Measurements from ENCODE around the gene RNF26.

Gene RNF26

DNA sequence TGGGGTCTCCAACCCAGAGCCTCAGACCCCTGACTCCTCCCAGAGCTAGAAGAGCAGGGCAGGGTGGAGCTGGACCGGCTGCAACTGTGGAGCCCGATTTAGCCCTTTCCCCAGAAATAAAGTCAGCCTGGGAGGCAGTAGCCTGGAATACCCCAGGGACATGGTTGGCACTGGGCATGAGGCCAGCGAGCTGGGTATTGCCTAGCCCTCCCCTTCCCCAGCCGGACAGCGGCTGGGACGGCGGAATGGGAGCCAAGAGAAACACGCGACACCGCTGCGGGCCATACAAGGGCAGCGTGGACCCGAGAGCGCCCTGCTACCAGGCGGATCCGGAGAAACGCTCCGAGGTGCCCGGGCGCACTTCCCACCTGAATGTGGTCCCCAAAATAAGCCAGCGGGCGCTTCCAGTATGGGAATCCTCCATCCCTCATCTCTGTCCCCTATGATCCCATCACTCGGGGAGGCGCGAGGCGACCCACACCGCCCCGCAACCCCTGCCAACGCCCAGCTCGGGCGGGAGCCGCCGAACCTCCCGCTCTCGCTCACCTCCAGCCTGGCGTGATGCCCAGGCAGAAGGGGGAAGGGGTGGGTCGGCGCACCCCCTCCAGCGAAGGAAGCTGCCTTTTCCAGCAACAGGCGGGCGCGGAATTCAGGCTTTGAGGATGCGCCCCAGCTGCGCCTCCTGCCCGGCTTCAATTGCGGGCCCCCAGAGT lies 18.2 kb upstream of the RNF26 start:
- DNase-seq: peak; percentile 41

DNA sequence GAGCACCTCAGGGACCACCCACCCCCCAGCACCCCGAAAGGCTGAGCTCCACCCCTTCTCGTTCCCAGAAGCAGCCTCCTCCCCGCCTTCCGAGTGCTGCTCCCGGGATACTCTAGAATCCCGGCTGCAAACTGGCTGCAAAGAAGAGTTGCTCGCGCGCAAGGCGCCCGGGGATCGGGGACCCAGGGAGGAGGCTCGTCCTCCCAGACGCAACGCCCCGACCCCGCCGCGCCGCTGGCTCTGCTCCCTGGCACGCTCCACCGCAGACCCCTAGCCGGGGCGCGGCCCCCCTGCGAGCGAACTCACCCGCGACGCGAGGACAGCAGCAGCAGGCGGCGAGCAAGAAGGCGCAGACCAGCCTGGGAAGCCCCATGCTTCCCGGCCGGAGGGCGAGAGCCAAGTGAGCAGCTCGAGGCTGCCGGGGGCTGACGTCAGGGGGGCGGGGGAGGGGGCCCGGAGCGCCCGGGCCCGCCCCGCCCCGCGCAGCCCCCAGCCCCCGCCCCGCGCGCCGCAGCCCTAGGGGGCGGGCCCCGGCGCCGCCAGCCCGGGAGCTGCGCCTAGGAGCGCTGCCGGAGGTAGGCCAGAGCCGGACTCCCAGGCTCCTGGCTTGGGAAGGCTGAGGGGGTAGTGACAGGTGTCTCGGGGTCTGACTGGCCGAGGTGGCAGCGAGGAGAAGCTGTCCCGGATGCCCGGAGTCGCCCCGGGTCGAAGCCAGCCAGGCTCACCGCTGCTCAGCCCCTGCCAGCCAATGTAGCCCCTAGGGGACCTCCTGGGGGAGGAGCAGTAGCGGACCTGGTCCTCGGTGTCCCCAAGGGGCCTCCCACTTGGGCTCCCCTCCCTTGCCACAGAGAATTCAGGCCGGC lies 17.4 kb upstream of the RNF26 start, which contains the start of gene MCAM:
MCAM (minus strand) TSS at position 402 of the 863 bp plus-strand sequence; CDS start at position 373, 29 bp downstream.
- DNase-seq: no peak

DNA sequence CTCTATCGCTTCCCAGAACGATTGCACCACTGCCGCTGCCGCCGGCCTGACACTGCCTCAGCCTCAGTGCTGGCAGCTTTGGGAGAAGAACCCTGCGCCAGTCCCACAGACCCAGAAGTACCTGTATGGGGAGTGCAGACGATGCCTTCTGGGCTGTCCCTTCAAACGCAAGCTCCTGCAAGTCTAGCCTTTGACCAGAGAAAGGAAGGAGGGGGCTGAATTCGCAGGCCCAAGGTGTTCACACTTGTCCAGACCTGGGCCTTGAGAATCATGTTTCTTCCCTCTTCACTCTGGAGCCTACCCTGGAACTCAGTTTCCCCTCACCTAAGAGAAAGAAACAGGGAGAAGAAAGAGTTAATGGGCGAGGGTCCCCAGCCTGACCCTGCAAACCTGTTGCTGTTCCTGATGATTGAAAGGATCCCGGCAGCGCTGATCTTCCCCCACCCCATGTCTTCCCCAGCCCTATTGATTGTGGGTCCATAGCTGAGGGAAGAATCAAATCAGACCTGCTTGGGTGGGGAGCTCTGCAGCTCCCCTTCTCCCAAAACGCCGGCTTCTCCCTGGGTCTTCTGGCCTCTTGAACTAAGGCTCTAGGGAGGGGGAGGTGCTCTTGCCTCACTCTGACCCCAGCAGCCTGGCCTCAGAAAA lies 16.6 kb upstream of the RNF26 start:
- DNase-seq: no peak

DNA sequence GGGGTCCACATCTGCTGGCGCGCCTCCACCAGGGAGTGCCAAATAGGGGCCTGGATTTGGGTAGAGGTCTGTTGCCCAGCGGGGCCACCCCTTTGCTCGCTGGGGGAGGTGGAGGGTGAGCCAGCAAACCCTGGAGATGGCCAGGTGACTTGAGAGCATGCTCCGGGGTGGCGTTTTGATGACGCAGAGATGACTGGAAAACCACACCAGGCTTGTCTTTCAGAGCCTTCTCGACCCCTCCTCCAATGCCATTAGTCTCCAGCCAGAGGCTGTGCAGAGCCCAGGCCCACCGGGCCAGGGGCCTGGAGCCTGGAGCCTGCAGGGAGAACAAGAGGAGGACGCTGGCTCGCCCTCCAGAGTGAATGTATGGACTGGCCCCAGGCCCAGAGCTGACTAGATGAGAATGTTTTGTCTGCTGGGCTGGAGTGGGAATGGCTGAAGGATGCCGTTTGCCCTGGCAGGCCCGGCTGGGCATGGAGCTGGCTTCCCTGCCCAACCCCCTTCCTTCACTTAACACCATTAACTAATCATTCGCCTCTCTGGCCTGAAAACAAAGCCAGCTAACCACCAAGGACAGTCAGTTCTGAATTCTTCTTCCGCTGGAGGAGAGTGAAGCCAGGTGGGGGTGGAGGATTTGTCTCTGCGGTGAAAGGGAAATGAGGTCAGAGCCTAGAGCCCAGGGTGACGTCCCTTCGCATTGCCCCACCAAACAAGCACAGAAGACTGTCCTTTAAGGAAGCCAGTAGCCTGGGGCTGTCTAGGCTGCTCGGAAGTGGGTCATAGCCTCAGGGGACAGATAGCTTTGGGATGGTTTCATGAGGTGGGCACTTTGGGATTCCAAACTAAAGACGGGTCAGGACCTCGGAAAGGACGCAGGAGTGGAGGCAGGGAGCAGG lies 15.8 kb upstream of the RNF26 start:
- no peak for DNase-seq

DNA sequence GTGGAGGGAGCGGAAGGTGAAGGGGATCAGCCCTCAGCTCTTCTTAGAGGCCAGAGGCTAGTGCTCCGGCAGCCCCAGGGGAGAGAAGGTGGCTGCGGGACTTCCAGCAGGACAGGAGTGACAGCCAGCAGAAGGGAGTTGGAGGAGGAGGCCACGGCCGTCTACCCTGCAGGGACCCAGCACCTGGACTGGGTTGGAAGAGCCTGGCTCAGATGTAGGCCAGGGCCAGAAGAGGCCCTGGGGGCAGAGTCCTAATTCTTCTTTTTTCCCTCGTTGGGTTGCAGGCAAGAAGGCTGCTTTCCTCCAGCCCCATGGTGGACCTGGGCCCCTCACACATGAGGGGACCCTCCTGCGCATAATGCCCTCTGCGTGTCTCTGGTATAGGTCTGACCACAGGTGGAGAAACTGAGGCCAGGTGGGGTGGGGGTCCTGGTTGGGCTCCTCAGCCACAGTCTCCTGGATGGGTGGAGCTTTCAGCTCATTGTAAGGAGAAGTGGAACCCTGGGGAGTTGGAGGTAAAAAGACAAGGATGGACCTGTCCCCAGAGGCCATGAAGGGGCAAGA lies 15.1 kb upstream of the RNF26 start:
- DNase-seq: no peak

DNA sequence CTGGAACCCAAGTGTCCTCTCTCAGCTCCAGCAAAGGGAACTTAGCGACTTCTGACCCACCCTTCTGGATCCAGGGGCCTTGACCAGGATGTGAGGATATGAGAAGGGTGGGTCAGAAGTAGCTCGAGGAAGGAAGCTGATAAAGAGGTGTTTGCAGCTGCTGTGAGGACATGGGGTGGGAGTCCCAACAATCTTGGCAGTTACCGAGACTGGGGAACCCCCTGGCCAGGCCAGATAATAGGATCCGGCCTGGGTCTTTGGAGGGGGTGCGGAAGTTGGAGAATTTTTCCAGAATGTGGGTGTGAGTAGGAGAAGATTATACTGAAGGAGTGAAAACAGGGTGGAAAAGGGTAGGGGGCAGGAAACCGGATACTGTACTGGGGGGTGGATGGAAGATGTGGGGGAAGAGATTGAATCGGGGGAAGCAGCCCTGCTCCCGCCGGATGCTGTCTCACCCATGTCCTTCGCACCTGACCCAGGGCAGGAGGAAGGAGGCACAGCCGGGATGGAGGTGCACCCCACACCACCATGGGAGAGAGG lies 14.6 kb upstream of the RNF26 start:
- no peak for DNase-seq

DNA sequence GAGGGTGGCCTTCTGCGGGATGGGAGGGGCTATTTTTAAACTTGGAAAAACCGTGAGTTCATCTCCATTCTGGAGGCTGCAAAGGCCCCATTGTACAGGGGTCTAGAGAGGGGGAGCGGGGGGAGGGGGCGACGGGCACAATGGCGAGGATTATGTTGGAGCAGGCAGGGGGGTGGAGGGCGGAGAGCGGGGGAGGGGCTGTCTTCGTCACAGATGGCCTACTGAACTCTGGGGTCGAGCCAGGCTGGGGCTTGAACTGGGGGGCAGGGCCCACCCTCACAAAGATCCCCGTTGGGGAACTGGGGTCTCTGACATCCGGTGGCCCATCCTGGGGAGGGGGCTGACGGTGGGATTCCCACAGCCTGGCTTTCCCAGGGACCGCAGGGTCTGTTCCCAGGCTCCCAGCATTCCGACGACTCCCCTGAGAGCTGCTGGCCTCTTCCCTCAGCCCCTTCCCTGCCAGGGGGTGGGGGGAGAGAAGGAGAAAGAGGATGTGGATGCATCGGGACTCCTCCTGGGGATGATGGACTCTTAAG lies 14.0 kb upstream of the RNF26 start:
- no peak for DNase-seq

DNA sequence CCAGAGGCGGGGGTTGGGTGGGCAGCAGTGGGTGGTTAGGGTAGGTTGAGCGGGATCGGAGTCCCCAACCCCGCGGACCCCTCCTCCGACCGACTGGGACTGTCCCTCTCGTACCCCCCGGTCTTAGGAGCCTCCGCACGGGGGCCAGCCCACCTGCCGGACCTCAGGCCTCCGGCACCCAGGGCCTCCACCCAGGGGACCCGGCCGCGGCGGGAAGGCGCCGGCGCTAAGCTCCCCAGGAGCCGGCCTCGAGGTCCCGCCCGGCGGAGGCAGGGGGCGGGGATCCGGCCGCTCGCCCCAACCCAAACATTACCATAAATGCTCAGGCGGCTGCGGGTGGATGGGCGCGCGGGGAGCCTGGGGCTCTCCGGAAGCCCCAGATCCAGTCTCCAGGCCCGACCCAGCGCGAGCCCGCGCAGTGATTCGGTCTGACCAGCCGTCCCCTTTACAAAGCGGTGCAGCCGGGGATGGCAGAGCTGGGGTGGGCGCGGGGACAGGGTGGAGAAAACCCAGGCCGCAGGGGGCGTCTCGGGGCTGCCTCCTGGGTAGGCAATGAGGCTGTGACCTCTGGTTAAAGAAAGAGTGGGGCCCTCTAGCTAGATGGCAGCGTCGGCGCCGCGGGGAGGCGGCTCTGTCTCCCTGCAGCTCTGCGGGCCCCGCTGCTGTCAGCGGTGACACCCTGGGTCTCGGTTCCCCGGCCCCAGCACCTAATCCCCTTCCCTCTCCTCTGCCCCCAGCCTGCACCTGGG lies 13.4 kb upstream of the RNF26 start:
- no peak for DNase-seq

DNA sequence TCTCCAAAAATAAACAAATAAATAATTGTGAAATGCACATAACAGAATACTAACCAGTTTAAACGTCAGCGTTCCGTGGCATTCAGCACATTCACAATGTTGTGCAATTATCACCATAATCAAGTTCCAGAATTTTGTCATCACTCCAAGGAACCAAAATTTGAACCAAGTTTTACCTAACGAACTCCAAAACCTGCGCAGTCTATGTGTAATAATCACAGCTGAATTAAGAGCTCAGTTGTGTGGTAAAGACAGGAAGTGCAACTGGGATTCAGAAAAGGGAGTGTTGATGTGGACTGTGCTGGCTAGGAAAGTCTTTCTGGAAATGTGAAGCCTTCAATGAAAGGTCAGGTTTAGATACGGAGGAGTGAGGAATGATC lies 12.0 kb upstream of the RNF26 start:
- DNase-seq: no peak

DNA sequence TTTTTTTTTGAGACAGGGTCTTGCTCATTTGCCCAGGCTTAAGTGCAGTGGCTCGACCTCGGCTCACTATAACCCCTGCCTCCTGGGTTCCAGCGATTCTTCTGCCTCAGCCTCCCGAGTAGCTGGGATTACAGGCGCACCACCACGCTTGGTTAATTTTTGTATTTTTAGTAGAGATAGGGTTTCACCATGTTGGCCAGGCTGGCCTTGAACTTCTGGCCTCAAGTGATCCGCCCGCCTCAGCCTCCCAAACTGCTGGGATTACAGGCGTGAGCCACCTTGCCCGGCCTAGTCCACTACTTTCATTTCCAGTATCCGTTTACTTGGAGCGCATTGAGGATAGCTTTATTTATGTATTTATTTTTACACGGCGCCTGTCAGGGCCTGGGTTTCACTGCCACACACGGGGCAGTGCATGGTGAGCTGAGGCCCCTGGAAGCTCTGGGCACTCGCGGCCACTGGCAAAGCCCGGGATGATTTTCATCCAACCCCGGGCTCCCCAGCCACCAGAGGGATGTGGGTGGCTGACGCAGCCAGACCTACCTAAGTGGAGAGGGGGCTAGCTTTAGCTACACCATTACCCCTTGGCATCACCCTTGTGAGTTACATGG lies 11.3 kb upstream of the RNF26 start:
- DNase-seq: no peak

DNA sequence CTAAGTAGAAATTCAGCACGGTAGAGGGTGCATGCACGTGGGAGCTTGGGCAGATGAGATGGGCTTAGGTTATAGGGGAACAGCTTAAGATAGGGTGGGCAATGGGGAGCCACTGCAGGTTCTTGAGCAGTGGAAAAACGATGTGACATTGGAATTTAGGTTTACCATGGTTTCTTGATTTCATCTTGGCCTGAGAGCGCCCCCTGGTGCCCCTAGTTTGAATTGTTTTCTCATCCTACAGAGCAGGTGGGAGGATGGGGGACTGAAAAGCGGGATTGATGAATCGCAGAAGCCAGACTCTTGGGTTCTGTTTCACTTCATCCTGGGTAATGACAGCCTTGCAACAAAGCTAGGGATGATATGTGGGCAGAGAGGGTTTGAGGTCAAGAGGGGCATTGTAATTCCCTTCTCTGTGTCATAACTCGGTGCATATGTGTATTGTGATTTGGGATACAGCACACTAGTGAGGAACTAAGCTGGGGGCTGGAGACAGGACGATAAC lies 10.7 kb upstream of the RNF26 start:
- DNase-seq: peak; percentile 31

DNA sequence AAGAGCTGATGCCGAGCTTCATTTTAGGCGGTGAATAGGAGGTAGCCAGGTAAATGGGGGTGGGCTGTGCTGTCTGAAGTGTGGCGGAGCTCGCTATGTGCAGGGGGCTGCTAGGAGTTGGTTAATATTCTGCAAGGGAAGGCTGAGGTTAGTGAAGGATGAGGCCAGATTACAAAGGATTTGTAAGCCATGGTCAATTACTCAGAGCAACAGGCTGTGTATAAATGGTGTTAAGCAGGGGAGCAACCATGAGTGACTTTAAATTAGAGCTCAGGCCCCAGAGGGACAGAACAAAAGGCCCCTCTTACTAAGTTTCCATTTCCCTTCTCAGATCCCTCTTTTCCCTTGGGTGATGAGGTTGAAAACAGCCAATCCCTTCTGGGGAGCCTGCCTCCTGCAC lies 10.1 kb upstream of the RNF26 start:
- no peak for DNase-seq

DNA sequence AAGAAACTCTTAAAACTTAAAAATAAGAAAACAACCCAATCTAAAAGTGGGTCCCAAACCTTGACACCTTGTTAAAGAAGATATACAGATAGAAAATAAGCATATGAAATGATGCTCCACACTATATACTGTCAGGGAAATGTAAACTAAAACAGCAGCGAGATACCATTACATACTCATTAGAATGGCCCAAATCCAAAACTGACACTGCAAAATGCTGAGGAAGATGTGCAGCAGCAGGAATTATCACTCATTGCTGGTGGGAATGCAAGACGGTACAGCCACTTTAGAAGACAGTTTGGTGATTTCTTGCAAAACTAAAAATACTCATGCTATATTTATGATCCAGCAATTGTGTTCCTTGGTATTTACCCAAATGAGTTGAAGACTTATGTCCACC lies 5.0 kb upstream of the RNF26 start:
- no peak for DNase-seq

DNA sequence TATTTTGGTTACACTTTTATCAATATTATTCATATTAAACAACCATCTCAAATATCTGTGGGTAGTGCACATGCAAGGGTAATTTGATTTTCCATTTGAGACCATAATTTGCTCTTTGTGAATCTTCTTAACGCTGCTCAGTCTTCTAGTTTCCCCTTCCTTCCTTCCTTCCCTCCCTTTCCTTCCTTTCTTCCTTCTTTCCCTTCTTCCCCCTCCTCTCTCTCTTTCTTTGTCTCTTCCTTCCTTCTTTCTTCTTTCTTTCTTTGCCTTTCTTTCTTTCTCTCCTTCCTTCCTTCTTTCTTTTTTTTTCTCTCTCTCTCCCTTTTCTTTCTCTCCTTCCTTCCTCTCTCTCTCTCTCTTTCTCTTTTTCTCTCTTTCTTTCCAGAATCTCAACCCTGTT lies 4.1 kb upstream of the RNF26 start:
- no peak for DNase-seq

DNA sequence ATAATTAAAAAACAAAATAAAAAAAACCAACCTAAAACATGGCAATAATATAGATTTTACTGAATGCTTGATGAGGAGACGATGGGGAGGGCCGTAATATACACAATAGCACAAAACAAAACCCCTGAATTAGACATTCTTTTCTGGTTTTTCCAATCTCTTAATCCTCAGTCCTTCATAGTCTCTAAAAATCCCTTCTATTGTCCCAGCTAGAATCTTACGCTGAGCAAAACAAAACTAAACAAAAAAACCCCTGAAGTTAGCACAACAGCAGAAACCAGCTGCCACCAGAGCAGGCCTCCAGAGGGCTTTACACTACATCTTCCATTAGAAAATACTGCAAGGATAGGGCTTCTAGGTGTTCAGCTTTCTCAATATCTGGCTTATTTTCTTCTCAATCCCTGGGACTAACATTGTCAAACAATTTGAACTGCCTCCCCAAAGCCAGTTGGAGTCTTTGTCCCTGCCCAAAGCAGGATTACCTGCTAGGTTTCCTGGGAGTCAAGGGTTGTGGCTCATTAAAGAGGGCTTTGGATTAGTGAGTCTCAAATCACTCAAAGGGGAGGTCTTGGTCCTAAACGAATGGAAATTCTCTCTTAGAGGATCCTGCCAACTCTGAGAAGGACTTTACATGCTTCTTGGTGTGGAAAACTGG lies 2.1 kb upstream of the RNF26 start:
- no peak for DNase-seq

DNA sequence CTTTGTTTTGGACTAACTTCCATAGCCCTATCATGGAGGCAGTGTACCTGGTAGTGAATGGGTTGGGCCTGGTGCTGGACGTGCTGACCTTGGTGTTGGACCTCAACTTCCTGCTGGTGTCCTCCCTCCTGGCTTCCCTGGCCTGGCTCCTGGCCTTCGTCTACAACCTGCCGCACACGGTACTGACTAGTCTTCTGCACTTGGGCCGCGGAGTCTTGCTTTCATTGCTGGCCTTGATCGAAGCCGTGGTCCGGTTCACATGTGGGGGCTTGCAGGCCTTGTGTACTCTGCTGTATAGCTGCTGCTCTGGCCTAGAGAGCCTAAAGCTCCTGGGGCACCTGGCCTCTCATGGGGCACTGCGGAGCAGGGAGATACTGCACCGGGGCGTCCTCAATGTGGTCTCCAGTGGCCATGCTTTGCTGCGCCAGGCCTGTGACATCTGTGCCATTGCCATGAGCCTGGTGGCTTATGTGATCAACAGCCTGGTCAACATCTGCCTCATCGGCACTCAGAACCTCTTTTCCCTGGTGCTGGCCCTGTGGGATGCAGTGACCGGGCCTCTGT lies 846 bp downstream of the RNF26 start:
- no peak for DNase-seq

DNA sequence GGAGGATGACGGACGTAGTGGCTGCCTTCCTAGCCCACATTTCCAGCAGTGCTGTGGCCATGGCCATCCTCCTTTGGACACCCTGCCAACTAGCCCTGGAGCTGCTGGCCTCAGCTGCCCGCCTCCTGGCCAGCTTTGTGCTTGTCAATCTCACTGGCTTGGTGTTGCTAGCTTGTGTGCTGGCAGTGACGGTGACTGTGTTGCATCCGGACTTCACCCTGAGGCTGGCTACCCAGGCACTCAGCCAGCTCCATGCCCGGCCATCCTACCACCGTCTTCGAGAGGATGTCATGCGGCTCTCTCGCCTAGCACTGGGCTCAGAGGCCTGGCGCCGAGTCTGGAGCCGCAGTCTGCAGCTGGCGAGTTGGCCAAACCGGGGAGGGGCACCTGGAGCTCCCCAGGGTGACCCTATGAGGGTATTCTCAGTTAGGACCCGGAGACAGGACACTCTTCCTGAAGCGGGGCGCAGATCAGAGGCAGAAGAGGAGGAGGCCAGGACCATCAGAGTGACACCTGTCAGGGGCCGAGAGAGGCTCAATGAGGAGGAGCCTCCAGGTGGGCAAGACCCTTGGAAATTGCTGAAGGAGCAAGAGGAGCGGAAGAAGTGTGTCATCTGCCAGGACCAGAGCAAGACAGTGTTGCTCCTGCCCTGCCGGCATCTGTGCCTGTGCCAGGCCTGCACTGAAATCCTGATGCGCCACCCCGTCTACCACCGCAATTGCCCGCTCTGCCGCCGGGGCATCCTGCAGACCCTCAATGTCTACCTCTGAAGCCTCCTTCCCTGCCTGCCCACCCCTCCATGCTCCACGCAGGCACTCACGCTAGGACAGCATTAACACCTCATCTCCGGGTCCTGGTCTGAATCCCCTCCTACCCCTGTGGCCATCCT lies 1.6 kb downstream of the RNF26 start:
- no peak for DNase-seq

DNA sequence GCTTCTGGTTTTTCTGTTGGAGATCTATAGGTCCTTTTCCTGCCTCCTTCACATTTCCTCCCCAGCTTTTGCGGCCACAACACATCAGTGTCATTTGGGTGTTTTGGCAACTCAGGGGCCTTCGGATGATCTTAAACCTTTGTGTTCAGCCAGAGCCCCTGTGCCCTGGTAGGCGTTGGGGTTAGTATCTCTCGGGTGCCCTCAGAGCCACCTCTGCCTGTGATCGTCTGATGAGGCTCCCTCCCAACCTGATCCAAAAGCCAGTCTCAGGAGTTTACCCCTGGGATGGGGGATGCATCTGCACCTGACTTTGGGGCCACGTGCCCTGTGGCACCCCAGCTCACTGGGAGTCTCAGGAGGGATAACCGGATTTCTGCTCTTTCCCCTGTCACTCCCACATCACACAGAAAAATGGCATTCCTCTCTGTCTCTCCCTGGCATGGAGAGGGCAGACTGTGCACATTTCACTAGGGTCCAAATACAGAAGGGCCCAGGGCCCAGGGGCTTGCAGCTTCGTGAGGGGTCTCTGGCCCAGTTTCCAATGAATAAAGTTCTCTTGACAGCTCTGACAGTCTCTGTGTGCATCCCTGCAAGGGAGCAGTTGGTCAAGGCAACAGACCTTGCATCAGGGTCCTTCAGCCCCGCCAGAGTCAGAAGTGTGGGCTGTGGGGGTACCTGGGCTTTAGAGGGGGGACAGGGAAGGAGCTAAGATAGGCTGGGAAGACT lies 2.6 kb downstream of the RNF26 start:
- no peak for DNase-seq
